LHCN-M2 (cell line): ENCODE measurements around the gene PTGR2. TPM values are rescaled to one million over a fixed set of nuclear protein-coding genes. Genes with fewer than 3 reads are reported as not detected.
"Not testable (repeated sequence)": the region's sequence is repeated elsewhere in the genome, so short reads cannot be mapped to it uniquely, and the experiment has no call there.

ENCODE experiments used
- DNase-seq: peaks from one replicate; pipeline ENCODE4 v3.0.0-alpha.2; 2012; ENCODE audit warnings: low read depth
- total RNA-seq: library from RNA; depleted of rRNA; stranded (reverse); fragments of >200 nt; gene quantifications from 2 replicates; pipeline ENCODE4 v1.2.3, GENCODE V29; 2014

The PTGR2 gene
- total RNA-seq, 1 experiment from 2014 or later: 9.0 TPM

DNA sequence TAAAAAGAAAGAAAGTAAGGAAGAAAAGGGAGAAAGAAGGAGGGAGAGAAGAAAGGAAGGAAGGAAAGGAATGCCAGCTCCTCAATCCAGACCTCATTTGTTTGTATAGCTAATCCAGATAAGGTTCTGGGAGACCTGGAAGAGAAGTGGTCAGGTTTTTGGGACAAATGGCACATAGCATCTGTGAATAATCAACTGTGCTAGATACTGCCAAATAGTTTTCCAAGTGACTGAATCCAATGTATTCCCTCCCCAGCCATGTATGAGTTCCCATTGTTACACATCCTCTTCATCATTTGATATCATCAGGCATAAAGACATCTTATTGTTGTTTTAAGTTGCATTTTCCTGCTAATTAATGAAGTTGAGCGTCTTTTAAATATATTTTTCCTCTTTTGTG lies 18.6 kb upstream of the PTGR2 start:
- DNase-seq: no peak

DNA sequence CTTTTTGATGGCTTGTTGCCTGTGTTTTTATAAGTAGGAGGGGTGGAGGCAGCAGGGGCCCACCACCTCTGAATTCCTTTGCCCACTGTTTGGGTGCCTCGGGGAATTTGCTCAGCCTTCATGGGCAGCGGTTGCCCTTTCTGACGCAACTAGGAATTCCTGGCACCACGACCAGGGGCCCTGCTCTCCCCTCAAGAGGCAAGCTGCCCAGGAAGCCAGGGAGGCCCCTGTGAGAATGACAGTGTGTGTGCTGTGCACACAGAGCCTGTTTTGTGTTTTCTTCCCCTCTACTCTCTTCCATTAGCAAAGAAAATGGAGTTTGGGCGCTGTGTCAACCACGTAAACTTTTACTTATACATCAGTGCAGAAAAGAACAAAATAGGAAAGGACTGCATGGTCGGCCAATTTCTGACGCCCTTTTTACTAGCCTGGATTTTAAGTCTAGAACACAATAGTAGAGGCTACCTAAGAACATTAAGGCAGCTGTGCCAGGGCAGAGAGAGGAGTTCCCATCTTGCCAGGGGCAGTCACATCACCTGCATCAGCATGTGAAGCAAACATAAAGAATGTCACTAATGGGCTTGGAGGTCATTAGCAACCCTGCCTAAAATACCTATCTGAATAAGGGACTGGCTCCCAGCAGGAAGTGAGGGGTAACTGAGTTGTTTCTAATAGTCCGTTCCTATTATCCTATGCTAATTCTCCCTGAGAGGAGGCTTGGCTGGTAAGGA lies 17.9 kb upstream of the PTGR2 start:
- no peak for DNase-seq

DNA sequence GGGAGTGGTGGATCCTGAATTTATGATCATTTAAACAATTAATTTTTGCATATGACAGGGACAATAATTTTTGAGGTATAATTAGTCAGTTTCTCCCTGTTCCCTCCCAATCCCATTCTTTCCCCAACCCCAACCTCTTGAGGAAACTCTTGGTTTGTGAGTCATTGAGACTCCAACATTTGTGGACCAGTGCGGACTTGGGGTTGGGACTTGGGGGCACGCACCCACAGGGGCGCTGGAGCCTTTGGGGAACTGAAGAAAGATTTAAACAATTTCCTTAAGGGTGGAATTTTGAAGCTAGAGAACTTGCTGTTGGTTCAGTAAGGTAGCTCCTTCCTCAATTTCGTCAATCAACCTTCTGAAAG lies 17.4 kb upstream of the PTGR2 start:
- DNase-seq: no peak

DNA sequence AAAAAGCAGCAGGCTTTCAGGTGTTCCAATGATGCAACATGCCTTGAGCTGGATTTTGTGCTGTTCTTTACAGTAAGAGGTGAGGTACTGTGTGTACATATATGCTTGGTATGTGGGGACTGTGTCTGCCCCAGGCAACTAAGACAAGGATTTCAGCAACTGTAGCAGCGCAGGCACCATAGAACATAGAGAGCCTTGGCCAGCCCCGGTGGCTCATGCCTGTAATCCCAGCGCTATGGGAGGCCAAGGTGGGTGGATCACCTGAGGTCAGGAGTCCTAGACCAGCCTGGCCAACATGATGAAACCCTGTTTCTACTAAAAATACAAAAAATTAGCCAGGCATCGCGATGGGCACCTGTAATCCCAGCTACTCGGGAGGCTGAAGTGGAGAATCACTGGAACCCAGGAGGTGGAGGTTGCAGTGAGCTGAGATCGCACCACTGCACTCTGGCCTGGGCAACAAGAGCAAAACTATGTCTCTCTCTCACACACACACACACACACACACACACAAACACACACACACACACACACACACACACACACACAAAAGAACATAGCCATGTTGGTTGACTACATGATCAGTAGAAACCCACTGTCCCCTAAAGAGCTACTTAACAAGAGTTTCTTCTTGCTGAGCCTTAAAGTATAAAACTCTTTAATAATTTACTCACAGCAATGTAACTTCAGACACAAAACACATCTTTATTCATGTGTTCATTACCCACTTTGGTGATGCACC lies 13.2 kb upstream of the PTGR2 start:
- not testable (repeated sequence) for DNase-seq

DNA sequence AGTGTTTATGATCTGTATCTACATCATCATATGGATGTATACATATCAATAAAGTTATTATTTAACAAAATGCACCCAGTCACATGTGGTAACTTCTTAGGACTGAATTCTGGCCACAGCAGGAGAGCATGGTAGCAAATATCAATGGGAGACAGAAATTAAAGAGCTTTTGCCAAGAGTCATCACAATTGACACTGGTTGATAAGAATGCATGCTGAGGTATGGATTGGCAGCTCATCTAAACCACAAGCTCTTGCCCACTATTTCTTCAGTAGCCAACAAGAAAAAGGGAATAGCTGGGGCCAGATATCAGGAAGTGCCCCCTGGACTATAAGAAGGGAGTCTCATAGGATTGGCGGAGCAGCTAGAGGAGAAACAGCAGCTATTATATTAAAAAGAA lies 9.4 kb upstream of the PTGR2 start:
- no peak for DNase-seq

GRCh38 chr14:73842851-73843250 lies 8.8 kb upstream of the PTGR2 start:
- no peak for DNase-seq

DNA sequence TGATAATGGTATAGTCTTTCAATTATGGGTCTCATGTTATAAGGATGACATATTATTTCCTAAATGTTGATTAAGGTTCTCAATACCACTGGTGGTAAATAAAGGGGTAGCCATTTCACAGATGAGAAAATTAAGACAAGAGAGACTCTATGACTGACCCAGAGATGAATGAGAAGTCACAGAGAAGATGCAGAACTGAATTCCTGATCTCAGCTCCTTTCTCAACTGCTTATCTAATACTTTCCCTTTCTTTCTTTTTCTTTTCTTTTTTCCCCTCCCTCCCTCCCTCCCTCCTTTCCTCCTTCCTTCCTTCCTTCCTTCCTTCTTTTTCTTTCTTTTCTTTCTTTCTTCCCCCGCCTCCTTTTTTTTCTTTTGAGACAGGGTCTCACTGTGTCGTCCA lies 8.3 kb upstream of the PTGR2 start:
- DNase-seq: no peak

- no peak for DNase-seq
Measured at GRCh38 chr14:73846947-73847346, 4.7 kb upstream of the PTGR2 start.

DNA sequence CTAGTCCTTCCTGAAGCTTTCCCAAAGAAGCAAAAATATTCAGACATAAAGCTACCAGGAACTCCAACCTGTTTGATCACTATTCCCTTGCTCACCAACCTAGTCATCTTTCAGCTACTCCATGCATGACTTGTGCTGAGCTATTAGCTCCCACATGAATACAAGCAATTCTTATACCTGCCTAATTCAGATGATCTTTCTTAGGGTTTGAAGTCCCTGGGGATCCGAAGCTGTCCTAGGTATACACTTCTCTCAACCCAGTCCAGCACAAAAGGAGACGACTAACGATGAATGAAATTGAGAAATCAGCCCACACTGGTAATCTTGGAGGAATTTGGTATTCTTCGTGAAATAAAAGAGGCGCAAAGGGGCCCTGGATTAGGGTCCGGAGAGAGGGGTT lies 631 bp upstream of the PTGR2 start:
- no peak for DNase-seq

GRCh38 chr14:73859145-73859544 lies 7.5 kb downstream of the PTGR2 start:
- no peak for DNase-seq

- DNase-seq: no peak
Measured at GRCh38 chr14:73861073-73861472, 9.4 kb downstream of the PTGR2 start.

- no peak for DNase-seq
Measured at GRCh38 chr14:73862480-73862879, 10.8 kb downstream of the PTGR2 start.

DNA sequence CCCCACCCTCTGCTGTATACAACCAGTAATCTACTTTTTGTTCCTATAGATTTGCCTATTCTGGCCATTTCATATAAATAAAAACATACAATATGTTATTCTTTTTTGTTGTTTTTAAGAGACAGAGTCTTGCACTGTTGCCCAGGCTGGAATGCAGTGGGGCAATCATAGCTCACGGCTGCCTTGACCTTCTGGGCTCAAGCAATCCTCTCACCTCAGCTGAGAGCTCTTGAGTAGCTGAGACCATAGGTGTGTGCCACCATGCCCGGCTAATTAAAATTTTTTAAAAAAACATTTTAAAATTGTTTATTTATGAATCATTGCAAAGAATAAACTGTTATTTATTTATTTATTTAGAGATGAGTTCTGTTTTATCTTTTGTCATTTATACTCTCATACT lies 11.6 kb downstream of the PTGR2 start:
- no peak for DNase-seq

DNA sequence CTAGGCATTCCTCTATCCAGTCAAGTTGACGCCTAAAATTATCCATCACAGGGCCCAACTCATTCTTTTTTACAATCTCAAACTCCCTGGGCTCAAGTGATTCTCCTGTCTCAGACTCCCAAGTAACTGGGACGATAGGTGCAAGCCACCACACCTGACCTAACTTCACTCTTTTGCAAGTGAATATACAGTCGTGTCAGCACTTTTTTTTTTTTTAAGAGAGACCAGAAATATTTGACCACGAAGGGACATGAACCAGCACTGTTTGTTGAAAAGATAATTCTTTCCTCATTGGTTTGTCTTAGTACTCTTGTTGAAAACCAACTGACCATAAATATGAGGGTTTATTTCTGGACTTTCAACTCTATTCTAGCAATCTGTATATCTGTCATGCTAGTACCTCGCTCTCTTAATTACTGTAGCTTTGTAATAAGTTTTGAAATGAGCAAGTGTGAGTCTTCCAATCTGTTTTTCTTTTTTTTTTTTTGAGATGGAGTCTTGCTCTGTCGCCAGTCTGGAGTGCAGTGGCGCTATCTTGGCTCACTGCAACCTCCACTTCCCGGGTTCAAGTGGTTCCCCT lies 14.0 kb downstream of the PTGR2 start:
- DNase-seq: no peak

DNA sequence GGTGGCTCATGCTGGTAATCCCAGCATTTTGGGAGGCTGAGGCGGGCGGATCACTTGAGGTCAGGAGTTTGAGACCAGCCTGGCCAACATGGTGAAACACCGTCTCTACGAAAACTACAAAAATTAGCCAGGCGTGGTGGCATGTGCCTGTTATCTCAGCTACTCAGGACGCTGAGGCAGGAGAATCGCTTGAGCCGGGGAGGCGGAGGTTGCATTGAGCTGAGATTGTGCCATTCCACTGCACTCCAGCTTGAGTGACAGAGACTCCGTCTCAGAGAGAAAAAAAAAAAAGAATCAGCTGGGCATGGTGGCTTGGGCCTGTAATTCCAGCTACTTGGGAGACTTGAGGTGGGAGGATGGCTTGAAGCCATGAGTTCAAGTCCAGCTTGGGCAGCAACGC lies 18.1 kb downstream of the PTGR2 start:
- DNase-seq: not testable (repeated sequence)

- no peak for DNase-seq
Measured at GRCh38 chr14:73870525-73871235, 19.0 kb downstream of the PTGR2 start.

- no peak for DNase-seq
Measured at GRCh38 chr14:73873660-73874059, 22.0 kb downstream of the PTGR2 start.

DNA sequence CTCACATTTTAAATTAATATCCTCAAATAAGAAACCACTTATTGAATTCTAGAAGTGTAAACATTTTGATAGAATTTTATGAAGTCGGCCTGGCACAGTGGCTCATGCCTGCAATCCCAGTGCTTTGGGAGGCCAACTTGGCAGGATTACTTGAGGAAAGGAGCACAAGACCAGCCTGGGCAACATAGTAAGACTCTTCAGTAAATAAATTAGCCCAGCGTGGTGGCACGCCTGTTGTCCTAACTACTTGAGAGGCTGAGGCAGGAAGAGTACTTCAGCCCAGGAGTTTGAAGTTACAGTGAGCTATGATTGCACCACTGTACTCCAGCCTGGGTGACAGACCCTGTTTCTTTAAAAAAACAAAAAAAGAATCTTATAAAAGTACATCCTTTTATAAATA lies 26.2 kb downstream of the PTGR2 start:
- DNase-seq: no peak

DNA sequence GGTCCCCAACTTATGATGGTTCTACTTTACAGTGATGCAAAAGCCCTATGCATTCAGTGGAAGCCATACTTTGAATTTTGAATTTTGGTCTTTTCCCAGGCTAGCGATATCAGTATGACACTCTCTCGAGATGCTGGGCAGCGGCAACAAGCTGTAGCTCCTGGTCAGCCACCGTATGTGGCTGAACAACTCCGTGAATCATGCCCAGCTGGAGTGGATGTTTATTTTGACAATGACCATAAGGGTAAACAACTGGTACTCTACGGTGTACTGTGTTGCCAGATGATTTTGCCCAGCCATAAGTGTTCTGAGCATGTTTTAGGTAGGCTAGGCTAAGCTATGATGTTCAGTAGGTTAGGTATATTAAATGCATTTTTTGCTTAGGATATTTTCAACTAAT lies 26.8 kb downstream of the PTGR2 start:
- DNase-seq: peak; percentile 65

DNA sequence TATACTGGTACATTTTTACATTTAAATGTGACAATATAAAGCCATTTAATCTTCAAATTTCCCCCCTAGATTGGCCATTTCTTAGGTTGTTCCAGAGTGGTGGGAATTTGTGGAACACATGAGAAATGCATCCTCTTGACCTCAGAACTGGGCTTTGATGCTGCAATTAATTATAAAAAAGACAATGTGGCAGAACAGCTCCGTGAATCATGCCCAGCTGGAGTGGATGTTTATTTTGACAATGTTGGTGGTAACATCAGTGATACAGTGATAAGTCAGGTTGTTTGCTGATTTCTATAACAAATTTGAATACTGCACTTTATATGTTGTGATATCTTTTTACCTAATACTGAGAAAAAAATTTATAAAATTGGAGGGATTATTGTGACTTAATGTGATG lies 27.4 kb downstream of the PTGR2 start:
- DNase-seq: peak; percentile 21

GRCh38 chr14:73884438-73885190 lies 33.0 kb downstream of the PTGR2 start:
- DNase-seq: no peak
